ENCODE data around the gene HSP90AA1.
"Not testable (repeated sequence)": the region's sequence is repeated elsewhere in the genome, so short reads cannot be mapped to it uniquely, and the experiment has no call there.

Gene HSP90AA1
- 476 to 2,117 (median 1,399) reads per million in 9 experiments for total RNA-seq

GRCh38 chr14:102086972-102087761, at the start of gene HSP90AA1:
HSP90AA1 (minus strand) TSS chr14:102087044; CDS start chr14:102086378, 666 bp downstream.
- H3K27ac Mint-ChIP-seq = peak within 1 kb of the TSS; percentile 89 to 93
- H3K4me1 Mint-ChIP-seq (ENCODE audit: low read depth in 2 of 2) = peaks cover 56 to 59% of the 10 kb centered on the region in 2 donors
- DNase-seq (peak; percentile 89 to 92 (median 91)), ATAC-seq (replicated peaks) (peak; percentile 74)
- no peaks in the 10 kb centered on the region for H3K27me3 Mint-ChIP-seq
- peak within 1 kb of the TSS; percentile 90 to 94 for H3K4me3 Mint-ChIP-seq
- H3K9me3 Mint-ChIP-seq = no peaks in the 10 kb centered on the region
- H3K36me3 Mint-ChIP-seq (ENCODE audit: insufficient read depth) = peaks cover 68% of the 10 kb centered on the region

GRCh38 chr14:102135456-102135855, 48.6 kb upstream of the HSP90AA1 start:
- Mint-ChIP-seq H3K36me3 (ENCODE audit: insufficient read depth) (peaks cover 21% of the 10 kb centered on the region), H3K4me1 (ENCODE audit: low read depth in 2 of 2) (peaks cover 9 to 12% of the 10 kb centered on the region in 2 donors)
- not testable (repeated sequence) for H3K4me3 Mint-ChIP-seq; ATAC-seq (replicated peaks); H3K27ac Mint-ChIP-seq; DNase-seq; H3K27me3 Mint-ChIP-seq; H3K9me3 Mint-ChIP-seq

GRCh38 chr14:102134719-102135118, 47.9 kb upstream of the HSP90AA1 start:
- not testable (repeated sequence) for H3K4me3 Mint-ChIP-seq, H3K27me3 Mint-ChIP-seq, H3K27ac Mint-ChIP-seq

GRCh38 chr14:102134021-102134420, 47.2 kb upstream of the HSP90AA1 start:
- H3K27ac Mint-ChIP-seq; H3K4me1 Mint-ChIP-seq (ENCODE audit: low read depth in 2 of 2); H3K9me3 Mint-ChIP-seq; ATAC-seq (replicated peaks); DNase-seq; H3K4me3 Mint-ChIP-seq; H3K27me3 Mint-ChIP-seq: not testable (repeated sequence)
- H3K36me3 Mint-ChIP-seq (ENCODE audit: insufficient read depth) = peaks cover 14% of the 10 kb centered on the region

More at GRCh38 chr14:102134719-102135118, 47.9 kb upstream of the HSP90AA1 start:
- not testable (repeated sequence) for DNase-seq; ATAC-seq (replicated peaks); H3K4me1 Mint-ChIP-seq (ENCODE audit: low read depth in 2 of 2); H3K9me3 Mint-ChIP-seq
- peaks cover 17% of the 10 kb centered on the region for H3K36me3 Mint-ChIP-seq (ENCODE audit: insufficient read depth)

GRCh38 chr14:102131741-102132140, 44.9 kb upstream of the HSP90AA1 start:
- Mint-ChIP-seq H3K4me3 (no peak overlapping the region), H3K4me1 (ENCODE audit: low read depth in 2 of 2) (no peaks in the 10 kb centered on the region), H3K36me3 (ENCODE audit: insufficient read depth) (peaks cover 6% of the 10 kb centered on the region), H3K27me3 (no peaks in the 10 kb centered on the region), H3K27ac (no peak overlapping the region), H3K9me3 (no peaks in the 10 kb centered on the region)
- ATAC-seq (replicated peaks) (no peak), DNase-seq (no peak)

- DNase-seq (no peak), ATAC-seq (replicated peaks) (no peak)
- Mint-ChIP-seq H3K27ac (no peak overlapping the region), H3K4me1 (ENCODE audit: low read depth in 2 of 2) (no peaks in the 10 kb centered on the region), H3K27me3 (no peaks in the 10 kb centered on the region), H3K36me3 (ENCODE audit: insufficient read depth) (no peaks in the 10 kb centered on the region), H3K9me3 (no peaks in the 10 kb centered on the region), H3K4me3 (no peak overlapping the region)
Observed at GRCh38 chr14:102126807-102127455, 40.1 kb upstream of the HSP90AA1 start.

- Mint-ChIP-seq H3K4me1 (ENCODE audit: low read depth in 2 of 2) (no peaks in the 10 kb centered on the region), H3K9me3 (no peaks in the 10 kb centered on the region), H3K27ac (no peak overlapping the region), H3K36me3 (ENCODE audit: insufficient read depth) (no peaks in the 10 kb centered on the region), H3K4me3 (no peak overlapping the region), H3K27me3 (no peaks in the 10 kb centered on the region)
- no peak for DNase-seq
- ATAC-seq (replicated peaks) = no peak
Observed at GRCh38 chr14:102125546-102125945, 38.7 kb upstream of the HSP90AA1 start.

- Mint-ChIP-seq H3K9me3 (no peaks in the 10 kb centered on the region), H3K4me1 (ENCODE audit: low read depth in 2 of 2) (no peaks in the 10 kb centered on the region), H3K27me3 (no peaks in the 10 kb centered on the region), H3K36me3 (ENCODE audit: insufficient read depth) (no peaks in the 10 kb centered on the region), H3K4me3 (no peak overlapping the region), H3K27ac (no peak overlapping the region)
- ATAC-seq (replicated peaks) = no peak
- DNase-seq = no peak
Observed at GRCh38 chr14:102124419-102124818, 37.6 kb upstream of the HSP90AA1 start.

GRCh38 chr14:102121567-102121966, 34.7 kb upstream of the HSP90AA1 start:
- DNase-seq = no peak
- H3K4me3 Mint-ChIP-seq = no peak overlapping the region
- no peak for ATAC-seq (replicated peaks)

GRCh38 chr14:102120888-102121287, 34.0 kb upstream of the HSP90AA1 start:
- H3K4me1 Mint-ChIP-seq (ENCODE audit: low read depth in 2 of 2) = no peaks in the 10 kb centered on the region
- no peak for DNase-seq

More at GRCh38 chr14:102121567-102121966, 34.7 kb upstream of the HSP90AA1 start:
- Mint-ChIP-seq H3K27ac (no peak overlapping the region), H3K9me3 (no peaks in the 10 kb centered on the region), H3K36me3 (ENCODE audit: insufficient read depth) (no peaks in the 10 kb centered on the region), H3K27me3 (no peaks in the 10 kb centered on the region), H3K4me1 (ENCODE audit: low read depth in 2 of 2) (no peaks in the 10 kb centered on the region)

GRCh38 chr14:102117852-102118251, 31.0 kb upstream of the HSP90AA1 start:
- Mint-ChIP-seq H3K27ac (peak overlapping the region in 1 of 2 donors; percentile 71), H3K4me3 (no peak overlapping the region), H3K27me3 (no peaks in the 10 kb centered on the region), H3K9me3 (no peaks in the 10 kb centered on the region), H3K36me3 (ENCODE audit: insufficient read depth) (no peaks in the 10 kb centered on the region), H3K4me1 (ENCODE audit: low read depth in 2 of 2) (no peaks in the 10 kb centered on the region)
- DNase-seq = no peak
- no peak for ATAC-seq (replicated peaks)

More at GRCh38 chr14:102120888-102121287, 34.0 kb upstream of the HSP90AA1 start:
- Mint-ChIP-seq H3K36me3 (ENCODE audit: insufficient read depth) (no peaks in the 10 kb centered on the region), H3K9me3 (no peaks in the 10 kb centered on the region), H3K27me3 (no peaks in the 10 kb centered on the region), H3K4me3 (no peak overlapping the region), H3K27ac (no peak overlapping the region)
- ATAC-seq (replicated peaks) = no peak

- H3K27me3 Mint-ChIP-seq = no peaks in the 10 kb centered on the region
- no peaks in the 10 kb centered on the region for H3K9me3 Mint-ChIP-seq
- DNase-seq (no peak), ATAC-seq (replicated peaks) (no peak)
- H3K4me3 Mint-ChIP-seq = no peak overlapping the region
- H3K4me1 Mint-ChIP-seq (ENCODE audit: low read depth in 2 of 2) = no peaks in the 10 kb centered on the region
- no peaks in the 10 kb centered on the region for H3K36me3 Mint-ChIP-seq (ENCODE audit: insufficient read depth)
- peak overlapping the region in 1 of 2 donors; percentile 10 for H3K27ac Mint-ChIP-seq
Observed at GRCh38 chr14:102116361-102117180, 29.7 kb upstream of the HSP90AA1 start.

- ATAC-seq (replicated peaks) = no peak
- Mint-ChIP-seq H3K36me3 (ENCODE audit: insufficient read depth) (peaks cover 3% of the 10 kb centered on the region), H3K9me3 (no peaks in the 10 kb centered on the region), H3K4me3 (no peak overlapping the region), H3K4me1 (ENCODE audit: low read depth in 2 of 2) (no peaks in the 10 kb centered on the region), H3K27me3 (no peaks in the 10 kb centered on the region), H3K27ac (no peak overlapping the region)
- no peak for DNase-seq
Observed at GRCh38 chr14:102111101-102111500, 24.3 kb upstream of the HSP90AA1 start.
